Activated gamma-delta T cell (primary cell): Measurements from ENCODE around the gene PHEX.
"Not testable (repeated sequence)": the region's sequence is repeated elsewhere in the genome, so short reads cannot be mapped to it uniquely, and the experiment has no call there.

Experiments
- DNase-seq: peaks from one replicate; lab custom pipeline; 2025; lab: John Stamatoyannopoulos, UW

PHEX gene

DNA sequence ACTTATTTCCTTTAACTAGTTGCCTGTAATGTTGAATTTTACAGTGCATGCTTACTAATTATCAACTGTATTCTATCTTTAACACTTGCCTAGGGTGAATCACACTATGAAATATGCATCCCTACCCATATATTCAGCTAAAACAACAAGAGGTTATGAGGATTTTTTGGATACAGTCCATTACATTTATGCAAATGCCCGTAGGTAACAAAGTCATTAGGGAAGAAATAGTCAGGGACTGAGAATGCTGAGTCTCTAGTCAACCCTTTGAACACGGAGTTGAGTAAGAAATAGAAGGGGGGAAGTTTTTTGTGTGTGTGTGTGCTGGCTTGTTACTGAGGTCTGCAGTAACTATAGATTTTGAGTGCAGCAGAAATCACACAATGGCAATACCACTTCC is 214.5 kb downstream of the PHEX start:
- no peak for DNase-seq

DNA sequence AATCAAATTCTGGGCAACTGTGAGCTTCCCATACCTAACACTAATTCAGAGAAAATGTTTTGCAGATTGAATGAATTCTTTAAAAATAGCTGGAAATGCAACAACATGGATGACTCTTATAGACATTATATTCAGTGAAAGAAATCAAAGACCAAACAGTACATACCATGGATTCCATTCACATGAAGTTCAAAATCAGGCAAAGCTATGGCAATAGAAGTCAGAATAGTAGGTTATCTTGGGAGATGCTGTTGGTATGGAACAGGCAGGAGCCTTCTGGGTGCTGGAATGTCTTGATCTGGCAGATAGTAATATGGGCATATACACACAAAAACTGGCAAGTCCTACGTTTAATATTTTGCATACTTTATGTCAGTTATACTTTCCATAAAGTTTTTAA is 215.0 kb downstream of the PHEX start:
- no peak for DNase-seq

- no peak for DNase-seq
These were observed 216.3 kb downstream of the PHEX start for GRCh38 chrX:22248401-22248800.

GRCh38 chrX:22249371-22249770 is 217.2 kb downstream of the PHEX start:
- no peak for DNase-seq

- no peak for DNase-seq
These were observed 236.6 kb downstream of the PHEX start for GRCh38 chrX:22268706-22269105.

DNA sequence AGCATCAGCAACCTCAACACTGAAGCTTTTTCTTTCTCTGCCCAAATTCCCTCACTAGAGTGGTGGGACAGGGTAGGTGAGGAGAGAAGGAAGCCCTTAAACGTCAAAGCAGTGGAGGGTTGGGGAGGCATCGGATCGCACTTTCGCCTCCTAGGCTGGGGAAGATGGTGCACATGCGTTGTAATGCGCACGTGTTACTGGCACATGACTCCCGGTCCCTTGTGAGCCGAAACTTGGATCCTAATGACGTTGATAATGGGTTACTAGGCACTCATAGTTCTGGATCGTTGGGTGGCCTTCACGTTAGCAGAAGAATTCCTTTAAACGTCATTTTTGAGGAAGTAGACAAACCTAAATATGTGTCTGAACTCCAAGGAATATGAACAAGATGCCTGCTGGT is 240.5 kb downstream of the PHEX start, which contains the start of gene CBLL2:
CBLL2 (plus strand) TSS at position 301 of the 400 bp plus-strand sequence; CDS start at position 380, 79 bp downstream.
- DNase-seq: no peak

- DNase-seq: no peak
These were observed 241.7 kb downstream of the PHEX start for GRCh38 chrX:22273714-22274317.

- DNase-seq: no peak
These were observed 244.7 kb downstream of the PHEX start for GRCh38 chrX:22276781-22277180.

DNA sequence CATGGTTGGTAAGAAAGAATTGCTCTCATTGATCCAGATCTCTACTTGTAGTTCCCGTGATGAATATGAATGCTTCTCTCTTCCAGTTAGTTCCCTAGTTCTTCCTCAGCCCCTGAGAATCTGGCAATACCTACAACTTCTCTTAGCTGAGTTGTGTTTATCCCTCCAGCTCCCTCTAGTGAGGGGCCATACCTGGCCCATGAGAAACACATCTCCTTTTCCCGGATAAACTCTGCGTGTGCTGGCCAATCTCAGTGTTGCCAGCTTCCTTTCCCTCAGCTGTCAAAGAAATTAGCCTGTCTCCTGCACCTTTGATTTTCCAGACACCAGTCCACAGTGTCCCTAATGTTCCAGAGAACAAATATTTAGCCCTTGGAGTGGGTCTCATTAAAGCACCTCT is 246.2 kb downstream of the PHEX start:
- DNase-seq: no peak

DNA sequence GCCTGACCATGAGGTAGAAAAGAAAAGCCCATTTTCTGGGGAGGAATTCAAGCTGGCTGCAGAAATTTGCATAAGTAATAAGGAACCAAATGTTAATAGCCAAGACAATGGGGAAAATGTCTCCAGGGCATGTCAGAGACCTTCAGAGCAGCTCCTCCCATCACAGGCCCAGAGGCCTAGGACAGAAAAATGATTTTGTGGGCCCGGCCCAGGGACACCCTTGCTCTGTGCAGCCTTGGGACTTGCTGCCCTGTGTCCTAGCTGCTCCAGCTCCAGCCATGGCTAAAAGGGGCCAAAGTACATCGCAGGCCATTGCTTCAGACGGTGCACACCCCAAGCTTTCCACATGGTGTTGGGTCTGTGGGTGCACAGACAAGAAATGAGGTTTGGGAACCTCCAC is 257.1 kb downstream of the PHEX start:
- not testable (repeated sequence) for DNase-seq

- no peak for DNase-seq
These were observed 264.7 kb downstream of the PHEX start for GRCh38 chrX:22296871-22297270.

DNA sequence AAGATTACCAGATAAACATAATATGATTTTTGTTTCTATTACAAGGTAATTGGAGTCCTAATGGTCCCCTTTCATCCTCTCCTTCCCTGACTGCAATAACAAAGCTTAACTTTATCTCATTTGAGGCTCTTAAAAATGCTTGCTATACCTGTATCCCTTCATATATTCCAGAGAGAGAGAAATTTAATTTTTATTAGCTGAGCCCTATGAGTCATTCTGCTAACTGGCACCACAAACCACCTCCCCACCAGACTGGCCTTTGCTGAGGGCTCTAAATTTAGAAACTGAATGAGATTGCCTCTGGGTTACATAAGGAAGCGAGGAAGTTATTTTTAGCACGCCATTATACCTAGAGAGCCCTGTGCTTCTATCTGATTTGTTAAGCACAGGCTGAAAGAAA is 268.0 kb downstream of the PHEX start:
- DNase-seq: no peak
